ENCODE measurements around the gene LEFTY1. TPM values are rescaled to one million over a fixed set of nuclear protein-coding genes. Genes with fewer than 3 reads are reported as not detected.

Gene LEFTY1
- total RNA-seq, 1 experiment from 2014 or later, result not detected

- in situ Hi-C loops (cut with HindIII; ENCODE audit: low pct_unique_long_range_greater_than_20kb, low sequenced_read_pairs), result no loop called here
- TF ChIP-seq CTCF (IDR thresholded peaks at IDR 0.05), result no peak
- no peak for TF ChIP-seq TCF7L2 (IDR thresholded peaks at IDR 0.05; ENCODE audit: low read depth, low read length)
- no peak for TF ChIP-seq POLR2AphosphoS5 (IDR thresholded peaks at IDR 0.05; ENCODE audit: low read depth, low read length)
- no peak for TF ChIP-seq REST (IDR thresholded peaks at IDR 0.05; ENCODE audit: insufficient read depth in 1 of 2, low read depth in 2 of 2, low read length in 1 of 2)
- no peak for TF ChIP-seq SIN3A (IDR thresholded peaks at IDR 0.05; ENCODE audit: borderline replicate concordance, insufficient read depth, low read depth, low read length)
- no peak for ATAC-seq
These were observed 19.8 kb upstream of the LEFTY1 start for GRCh38 chr1:225908773-225909172.

GRCh38 chr1:225908013-225908640 lies 19.2 kb upstream of the LEFTY1 start:
- no peak for ATAC-seq
- DNase-seq (ENCODE audit: low read depth, low spot score), result no peak
- in situ Hi-C loops (cut with HindIII; ENCODE audit: low pct_unique_long_range_greater_than_20kb, low sequenced_read_pairs) (no loop called here), intact Hi-C loops (cut with micrococcal nuclease; ENCODE audit: unreplicated experiment) (no loop called here)
- no peaks in the 10 kb centered on the region for H3K27me3 ChIP-seq (ENCODE audit: control insufficient read depth, insufficient read depth, low read length)
- ChIA-PET POLR2A (no interaction called here), CTCF (no interaction called here)
- H3K4me3 ChIP-seq (ENCODE audit: low read depth in 2 of 2, low read length in 2 of 2), result no peak overlapping the region
- TF ChIP-seq TCF7L2 (IDR thresholded peaks at IDR 0.05; ENCODE audit: low read depth, low read length), result no peak
- TF ChIP-seq REST (IDR thresholded peaks at IDR 0.05; ENCODE audit: insufficient read depth in 1 of 2, low read depth in 2 of 2, low read length in 1 of 2), result no peak
- TF ChIP-seq CTCF (IDR thresholded peaks at IDR 0.05), result no peak
- no peak for TF ChIP-seq SIN3A (IDR thresholded peaks at IDR 0.05; ENCODE audit: borderline replicate concordance, insufficient read depth, low read depth, low read length)
- no peak for TF ChIP-seq POLR2AphosphoS5 (IDR thresholded peaks at IDR 0.05; ENCODE audit: low read depth, low read length)
- no TSS peak for BruUV-seq (replicated peaks)
- H3K36me3 ChIP-seq (ENCODE audit: control insufficient read depth, insufficient read depth, low read length), result no peaks in the 10 kb centered on the region
- H3K27ac ChIP-seq (ENCODE audit: low read length), result no peak overlapping the region
- H3K4me1 ChIP-seq (ENCODE audit: control insufficient read depth, insufficient read depth, low read length), result no peaks in the 10 kb centered on the region
- H3K9me3 ChIP-seq (ENCODE audit: control insufficient read depth, insufficient read depth, low read depth, low read length), result no peaks in the 10 kb centered on the region

More at GRCh38 chr1:225908773-225909172, 19.8 kb upstream of the LEFTY1 start:
- no peak for DNase-seq (ENCODE audit: low read depth, low spot score)
- no TSS peak for BruUV-seq (replicated peaks)
- no peak overlapping the region for H3K27ac ChIP-seq (ENCODE audit: low read length)
- no peaks in the 10 kb centered on the region for H3K36me3 ChIP-seq (ENCODE audit: control insufficient read depth, insufficient read depth, low read length)
- ChIA-PET POLR2A (no interaction called here), CTCF (no interaction called here)
- no peak overlapping the region for H3K4me3 ChIP-seq (ENCODE audit: low read depth in 2 of 2, low read length in 2 of 2)
- no peaks in the 10 kb centered on the region for H3K4me1 ChIP-seq (ENCODE audit: control insufficient read depth, insufficient read depth, low read length)
- no peaks in the 10 kb centered on the region for H3K27me3 ChIP-seq (ENCODE audit: control insufficient read depth, insufficient read depth, low read length)
- intact Hi-C loops (cut with micrococcal nuclease; ENCODE audit: unreplicated experiment), result no loop called here
- no peaks in the 10 kb centered on the region for H3K9me3 ChIP-seq (ENCODE audit: control insufficient read depth, insufficient read depth, low read depth, low read length)

Measured in Panc1 (cell line).